Measurements from ENCODE around the gene ARHGEF28.

DNA sequence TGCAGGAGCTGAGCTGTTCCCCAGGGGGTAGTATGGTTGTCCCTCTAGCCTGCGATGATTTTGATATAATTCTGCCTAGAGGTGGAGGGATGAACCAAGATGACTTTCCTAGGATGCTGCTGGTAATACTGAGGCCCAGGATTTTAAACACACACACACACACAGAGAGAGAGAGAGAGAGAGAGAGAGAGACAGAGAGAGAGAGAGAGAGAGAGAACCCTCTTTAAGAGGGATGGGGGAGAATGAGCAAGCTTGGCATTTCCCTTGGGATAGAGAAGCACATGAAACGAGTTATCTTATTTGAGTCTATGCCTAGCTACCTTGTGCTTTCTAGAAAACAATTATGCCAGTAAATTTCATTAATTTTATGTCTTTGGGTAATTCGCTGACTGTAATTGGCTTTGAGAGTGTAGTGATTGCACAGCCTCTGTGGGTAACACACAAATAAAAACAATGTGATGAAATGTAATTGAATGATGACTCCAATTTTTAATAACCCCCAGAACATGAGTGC is 338.4 kb downstream of the ARHGEF28 start:
- no peak for TF ChIP-seq POLR2AphosphoS5 (IDR thresholded peaks at IDR 0.05)
- TF ChIP-seq, protein P1, sequence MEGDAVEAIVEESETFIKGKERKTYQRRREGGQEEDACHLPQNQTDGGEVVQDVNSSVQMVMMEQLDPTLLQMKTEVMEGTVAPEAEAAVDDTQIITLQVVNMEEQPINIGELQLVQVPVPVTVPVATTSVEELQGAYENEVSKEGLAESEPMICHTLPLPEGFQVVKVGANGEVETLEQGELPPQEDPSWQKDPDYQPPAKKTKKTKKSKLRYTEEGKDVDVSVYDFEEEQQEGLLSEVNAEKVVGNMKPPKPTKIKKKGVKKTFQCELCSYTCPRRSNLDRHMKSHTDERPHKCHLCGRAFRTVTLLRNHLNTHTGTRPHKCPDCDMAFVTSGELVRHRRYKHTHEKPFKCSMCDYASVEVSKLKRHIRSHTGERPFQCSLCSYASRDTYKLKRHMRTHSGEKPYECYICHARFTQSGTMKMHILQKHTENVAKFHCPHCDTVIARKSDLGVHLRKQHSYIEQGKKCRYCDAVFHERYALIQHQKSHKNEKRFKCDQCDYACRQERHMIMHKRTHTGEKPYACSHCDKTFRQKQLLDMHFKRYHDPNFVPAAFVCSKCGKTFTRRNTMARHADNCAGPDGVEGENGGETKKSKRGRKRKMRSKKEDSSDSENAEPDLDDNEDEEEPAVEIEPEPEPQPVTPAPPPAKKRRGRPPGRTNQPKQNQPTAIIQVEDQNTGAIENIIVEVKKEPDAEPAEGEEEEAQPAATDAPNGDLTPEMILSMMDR (IDR thresholded peaks at IDR 0.05) = no peak
- no peak for TF ChIP-seq POLR2A (IDR thresholded peaks at IDR 0.05)
